ENCODE measurements around the gene MMP17.

DNA sequence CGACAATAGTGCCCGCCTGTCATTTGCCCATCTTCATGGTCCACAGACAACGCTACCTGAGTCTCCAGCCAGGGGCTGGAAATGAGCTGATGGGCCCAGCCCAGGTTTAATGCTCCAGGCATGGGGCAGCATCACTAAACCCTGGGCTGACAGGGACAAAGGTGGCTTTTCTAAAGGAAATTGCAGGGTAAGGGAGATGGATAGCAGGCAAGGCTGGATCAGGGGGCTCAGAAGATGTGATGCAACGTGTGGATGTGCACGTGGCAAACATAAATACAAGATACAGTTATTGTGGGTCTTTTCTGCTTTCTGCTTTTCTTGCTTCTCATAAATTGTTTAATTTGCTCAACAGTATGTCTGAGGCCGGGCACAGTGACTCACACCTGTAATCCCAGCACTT lies 3.7 kb upstream of the MMP17 start:
- TF ChIP-seq CTCF (conservative IDR thresholded peaks at IDR 0.05; ENCODE audit: low read depth, low read length) = no peak
- no peak for TF ChIP-seq POLR2A (IDR thresholded peaks at IDR 0.05; ENCODE audit: low read depth, low read length)
